ENCODE data around the gene GINS1. TPM values are rescaled to one million over a fixed set of nuclear protein-coding genes. Genes with fewer than 3 reads are reported as not detected.
"Not testable (repeated sequence)": the region's sequence is repeated elsewhere in the genome, so short reads cannot be mapped to it uniquely, and the experiment has no call there.

The GINS1 gene
- total RNA-seq, 6 experiments from 2014 or later, result 0.37 to 3.5 (median 0.76) TPM

GRCh38 chr20:25468126-25469075 is 60.9 kb downstream of the GINS1 start:
- TF ChIP-seq POLR2A (IDR thresholded peaks at IDR 0.05) (no peak), CTCF (IDR thresholded peaks at IDR 0.05) (no peak)
- Histone ChIP-seq H3K27ac (no peak overlapping the region), H3K4me1 (no peaks in the 10 kb centered on the region), H3K27me3 (no peaks in the 10 kb centered on the region), H3K36me3 (peaks cover 0 to 31% (median 8%) of the 10 kb centered on the region in 4 donors), H3K4me3 (no peak overlapping the region), H3K9me3 (no peaks in the 10 kb centered on the region)
- WGBS (ENCODE audit: insufficient coverage, low coverage, low lambda C conversion rate, missing lambda C conversion rate), result 94% methylated on average over 5 of the region's 18 CpGs
- peak in 1 of 4 donors; percentile 38 for ATAC-seq
- peak in 1 of 3 donors; percentile 35 for DNase-seq
- intact Hi-C loops (cut with DNase I), result no loop called here

GRCh38 chr20:25469558-25469957 is 62.1 kb downstream of the GINS1 start:
- ATAC-seq, result no peak
- intact Hi-C loops (cut with DNase I), result no loop called here
- no peaks in the 10 kb centered on the region for H3K4me1 ChIP-seq
- no peak for DNase-seq
- no peak for TF ChIP-seq CTCF (IDR thresholded peaks at IDR 0.05)
- no peak for TF ChIP-seq POLR2A (IDR thresholded peaks at IDR 0.05)
- no peaks in the 10 kb centered on the region for H3K9me3 ChIP-seq
- H3K27ac ChIP-seq, result no peak overlapping the region
- no peak overlapping the region for H3K4me3 ChIP-seq
- no peaks in the 10 kb centered on the region for H3K27me3 ChIP-seq
- H3K36me3 ChIP-seq, result peaks cover 0 to 31% (median 8%) of the 10 kb centered on the region in 4 donors
- WGBS (ENCODE audit: insufficient coverage, low coverage, low lambda C conversion rate, missing lambda C conversion rate), result 91% methylated on average over 11 of the region's 13 CpGs

GRCh38 chr20:25470045-25470444 is 62.6 kb downstream of the GINS1 start:
- no peak overlapping the region for H3K27ac ChIP-seq
- no peaks in the 10 kb centered on the region for H3K4me1 ChIP-seq
- no peaks in the 10 kb centered on the region for H3K27me3 ChIP-seq
- H3K9me3 ChIP-seq, result no peaks in the 10 kb centered on the region
- ATAC-seq (peak; percentile 66 to 87 (median 68)), DNase-seq (peak in 2 of 3 donors; percentile 32 to 54)
- no peak overlapping the region for H3K4me3 ChIP-seq
- 70% methylated on average over 12 of the region's 13 CpGs for WGBS (ENCODE audit: insufficient coverage, low coverage, low lambda C conversion rate, missing lambda C conversion rate)
- intact Hi-C loops (cut with DNase I), result no loop called here
- peaks cover 0 to 29% (median 8%) of the 10 kb centered on the region in 4 donors for H3K36me3 ChIP-seq
- peak; percentile 27 to 52 (median 44) for TF ChIP-seq CTCF (IDR thresholded peaks at IDR 0.05)
- TF ChIP-seq POLR2A (IDR thresholded peaks at IDR 0.05), result no peak

GRCh38 chr20:25471020-25471419 is 63.5 kb downstream of the GINS1 start:
- Histone ChIP-seq H3K27me3 (no peaks in the 10 kb centered on the region), H3K27ac (no peak overlapping the region), H3K36me3 (peaks cover 0 to 19% (median 8%) of the 10 kb centered on the region in 4 donors), H3K4me3 (no peak overlapping the region), H3K4me1 (no peaks in the 10 kb centered on the region), H3K9me3 (no peaks in the 10 kb centered on the region)
- TF ChIP-seq CTCF (IDR thresholded peaks at IDR 0.05) (no peak), POLR2A (IDR thresholded peaks at IDR 0.05) (no peak)
- intact Hi-C loops (cut with DNase I), result no loop called here
- DNase-seq (peak in 1 of 3 donors; percentile 27), ATAC-seq (no peak)
- 92% methylated on average over 7 of the region's 7 CpGs for WGBS (ENCODE audit: insufficient coverage, low coverage, low lambda C conversion rate, missing lambda C conversion rate)

GRCh38 chr20:25473297-25473696 is 65.8 kb downstream of the GINS1 start:
- ATAC-seq; H3K27ac ChIP-seq; H3K4me1 ChIP-seq; H3K9me3 ChIP-seq; H3K36me3 ChIP-seq; H3K4me3 ChIP-seq; DNase-seq; intact Hi-C loops (cut with DNase I); H3K27me3 ChIP-seq: not testable (repeated sequence)
- WGBS (ENCODE audit: insufficient coverage, low coverage, low lambda C conversion rate, missing lambda C conversion rate), result 100% methylated on average over 1 of the region's 2 CpGs
